NCI-H748 treated with DMSO at 0.1 percent for 48 hours (cell line): ENCODE measurements around the gene ZAP70.
"Not testable (repeated sequence)": the region's sequence is repeated elsewhere in the genome, so short reads cannot be mapped to it uniquely, and the experiment has no call there.

Experiments used
- DNase-seq: peaks from one replicate; lab custom pipeline; 2025; lab: John Stamatoyannopoulos, UW

ZAP70 gene

DNA sequence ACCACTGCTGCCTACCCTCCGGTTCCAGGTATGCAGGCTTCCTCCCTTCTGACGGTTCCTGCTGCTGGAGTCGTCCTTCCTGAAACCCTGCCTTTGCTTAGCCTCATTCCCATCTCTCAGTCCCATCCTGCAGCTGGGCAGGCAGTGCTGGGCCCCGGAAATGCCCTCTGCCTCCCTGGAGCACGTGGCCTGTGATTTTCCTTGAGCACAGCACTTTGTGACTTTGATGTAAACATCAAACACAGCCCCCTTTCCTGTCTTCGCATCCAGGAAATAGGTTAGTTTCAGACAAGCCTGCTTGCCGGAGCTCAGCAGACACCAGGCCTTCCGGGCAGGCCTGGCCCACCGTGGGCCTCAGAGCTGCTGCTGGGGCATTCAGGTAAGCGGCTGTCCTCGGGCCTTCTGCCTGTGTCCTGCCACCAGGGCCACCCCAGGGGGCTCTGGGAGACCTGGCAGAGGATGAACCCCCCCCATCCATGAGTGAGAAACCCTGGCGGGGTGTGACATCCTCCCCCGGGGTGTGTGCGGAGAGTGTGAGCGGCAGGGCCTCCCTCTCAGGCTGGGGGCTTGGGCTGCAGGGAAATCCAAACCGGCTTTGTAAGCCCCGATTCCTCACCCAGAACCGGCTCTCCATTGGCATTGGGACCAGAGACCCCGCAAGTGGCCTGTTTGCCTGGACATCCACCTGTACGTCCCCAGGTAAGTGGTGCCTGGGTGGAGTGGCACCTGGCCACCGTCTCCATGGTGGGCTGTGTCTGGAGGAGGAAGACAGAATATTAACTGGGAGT, at the start of gene ZAP70:
Gene ZAP70, plus strand, starts transcription at position 281 of the 788 bp plus-strand sequence. CDS start 10,461 bp downstream, outside the sequence.
- DNase-seq, result no peak

DNA sequence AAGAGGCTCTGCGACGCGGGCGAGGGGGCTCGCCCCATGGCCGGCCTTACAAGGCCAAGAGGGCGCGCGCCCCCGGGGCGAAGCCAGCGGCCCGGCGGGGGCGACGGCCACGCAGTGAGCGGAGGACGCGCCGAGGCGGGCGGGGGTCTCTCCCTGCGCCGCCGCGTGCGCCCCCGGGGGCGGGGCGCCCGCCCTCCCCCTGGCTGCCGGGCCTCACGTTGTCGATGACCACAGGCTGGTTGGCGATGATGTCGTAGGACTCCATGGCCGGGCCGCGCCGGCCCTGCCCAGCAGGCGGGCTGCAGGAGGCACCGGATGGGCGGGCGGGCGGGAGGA, 49.8 kb upstream of the ZAP70 start:
- no peak for DNase-seq

DNA sequence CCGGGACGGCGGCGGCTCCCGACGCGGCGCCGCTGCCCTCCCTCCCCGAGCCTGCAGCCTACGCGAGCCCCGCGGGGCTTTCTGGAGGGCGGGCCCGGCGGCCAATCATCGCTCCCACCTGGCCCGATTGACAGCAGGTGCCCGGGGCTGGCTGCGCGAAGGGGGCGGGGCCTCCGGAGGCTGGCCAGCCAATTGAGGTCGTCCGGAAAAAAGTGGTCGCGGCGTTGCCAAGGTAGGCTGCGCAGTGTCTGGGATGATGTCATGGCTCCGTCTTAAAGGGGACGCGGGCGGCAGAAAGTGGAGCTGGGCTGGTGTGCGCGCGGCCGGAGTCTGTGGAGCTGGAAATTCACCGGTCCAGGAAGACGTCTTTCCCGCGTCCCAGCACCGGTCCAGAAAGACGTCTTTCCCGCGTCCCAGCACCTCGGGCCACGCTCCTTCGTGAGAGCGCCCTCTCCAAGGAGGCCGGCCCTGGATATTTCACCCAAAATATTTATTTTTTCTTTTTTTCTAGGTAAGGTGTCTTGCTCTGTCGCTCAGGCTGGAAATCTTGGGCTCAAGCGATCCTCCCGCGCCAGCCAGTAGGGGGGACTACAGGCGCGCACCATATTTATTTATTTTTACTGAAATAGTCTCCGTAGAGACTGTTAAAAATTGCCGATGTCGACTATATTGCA, 49.3 kb upstream of the ZAP70 start, which contains the start of gene ACTR1B:
Gene ACTR1B, minus strand, starts transcription at position 83 of the 674 bp plus-strand sequence. CDS start 154 bp downstream, outside the sequence.
- DNase-seq, result peak; percentile 98

DNA sequence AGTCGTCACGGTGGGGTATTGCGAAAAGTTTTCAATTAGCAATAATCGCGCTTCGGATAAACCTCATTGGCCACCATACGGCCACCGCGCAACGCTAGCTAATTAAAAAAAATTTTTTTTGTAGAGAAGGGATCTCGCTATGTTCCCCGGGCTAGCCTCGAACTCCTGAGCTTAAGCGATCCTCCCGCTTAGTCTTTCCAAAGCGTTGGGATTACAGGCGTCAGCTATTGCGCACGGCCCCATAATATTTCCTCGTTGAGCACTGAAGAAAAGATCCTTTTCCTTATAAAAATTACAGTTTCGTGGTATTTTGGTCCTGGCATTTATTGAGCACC, 48.8 kb upstream of the ZAP70 start:
- DNase-seq, result no peak

DNA sequence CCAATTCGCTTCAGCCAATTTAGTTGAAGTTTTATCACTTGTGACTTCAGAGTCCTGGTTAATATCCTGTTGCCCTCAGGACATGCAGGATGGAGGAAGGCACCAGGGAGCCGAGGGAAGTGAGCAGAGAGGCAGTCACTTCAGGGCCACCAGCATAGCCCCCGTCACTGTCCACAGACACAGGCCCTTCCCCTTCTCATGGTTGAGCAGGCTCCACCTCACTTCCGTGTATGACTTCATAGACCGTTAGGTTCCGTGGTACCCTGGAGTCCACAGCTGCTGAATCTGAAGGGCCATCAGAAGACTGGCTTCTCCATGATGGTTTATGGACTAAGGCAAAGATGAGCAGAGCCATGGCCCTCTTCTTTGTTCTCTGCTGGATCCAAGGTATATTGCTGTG, 43.9 kb upstream of the ZAP70 start, which contains the start of gene C2orf92:
Gene C2orf92, plus strand, starts transcription at position 266 of the 400 bp plus-strand sequence. Its CDS starts 76 bp downstream, at position 342.
- DNase-seq, result no peak

DNA sequence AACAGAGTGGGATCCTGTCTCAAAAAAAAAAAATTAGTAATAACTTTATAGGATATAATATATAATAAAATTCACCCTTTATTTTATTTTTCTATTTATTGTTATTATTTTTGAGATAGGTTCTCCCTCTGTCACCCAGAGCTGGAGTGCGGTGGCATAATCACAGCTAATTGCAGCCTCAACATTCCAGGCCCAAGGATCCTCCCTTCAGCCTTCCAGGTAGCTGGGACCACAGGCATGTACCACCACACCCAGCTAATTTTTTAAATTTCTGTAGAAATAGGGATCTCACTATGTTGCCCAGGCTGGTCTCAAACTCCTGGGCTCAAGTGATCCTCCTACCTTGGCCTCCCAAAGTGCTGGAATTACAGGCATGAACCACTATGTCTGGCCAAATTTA, 42.9 kb upstream of the ZAP70 start:
- DNase-seq, result no peak

DNA sequence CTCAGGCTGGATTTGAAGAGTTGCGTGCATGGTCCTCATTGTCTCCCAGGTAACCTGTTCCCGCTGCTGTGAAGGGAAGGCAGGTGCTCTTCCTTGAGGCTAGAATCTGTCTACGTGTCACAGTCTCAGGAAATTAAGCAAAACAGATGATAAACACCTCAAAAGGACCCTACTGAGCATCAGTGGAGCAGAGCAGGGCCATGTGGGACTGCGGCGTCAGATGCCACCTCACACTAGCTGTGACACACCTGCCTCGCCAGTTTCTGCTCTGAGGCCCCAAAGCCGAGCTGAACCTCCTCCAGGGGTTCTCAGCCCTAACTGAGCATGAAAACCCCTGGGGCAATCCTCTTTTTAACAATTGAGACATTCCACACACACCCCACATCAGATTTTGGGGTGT, 41.9 kb upstream of the ZAP70 start:
- DNase-seq, result no peak

DNA sequence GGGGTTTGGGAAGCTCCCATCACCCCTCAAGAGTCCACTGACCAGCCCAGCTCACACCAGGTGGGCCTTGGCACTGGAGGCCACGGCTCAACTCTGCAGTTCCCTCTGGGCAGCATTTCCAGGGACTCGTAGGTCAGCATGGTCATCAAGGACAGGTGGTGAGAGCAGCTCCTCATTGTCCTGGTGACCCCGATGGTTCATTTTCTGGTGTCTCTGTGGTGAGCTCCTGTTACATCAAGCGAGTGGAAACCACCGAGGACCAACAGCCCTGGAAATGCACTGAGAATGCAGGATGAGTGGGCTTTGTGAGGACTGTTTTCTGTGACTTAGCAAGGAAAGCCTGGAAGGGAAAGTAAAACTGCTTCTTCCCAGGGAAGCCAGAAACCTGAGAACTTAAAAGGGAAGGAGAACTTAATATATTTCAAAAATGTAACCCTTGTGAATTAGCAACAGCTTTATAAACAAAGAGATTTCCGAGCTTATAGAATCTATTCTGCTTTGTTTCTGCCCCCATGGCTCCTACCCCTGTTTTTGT, 40.7 kb upstream of the ZAP70 start:
- DNase-seq, result not testable (repeated sequence)

DNA sequence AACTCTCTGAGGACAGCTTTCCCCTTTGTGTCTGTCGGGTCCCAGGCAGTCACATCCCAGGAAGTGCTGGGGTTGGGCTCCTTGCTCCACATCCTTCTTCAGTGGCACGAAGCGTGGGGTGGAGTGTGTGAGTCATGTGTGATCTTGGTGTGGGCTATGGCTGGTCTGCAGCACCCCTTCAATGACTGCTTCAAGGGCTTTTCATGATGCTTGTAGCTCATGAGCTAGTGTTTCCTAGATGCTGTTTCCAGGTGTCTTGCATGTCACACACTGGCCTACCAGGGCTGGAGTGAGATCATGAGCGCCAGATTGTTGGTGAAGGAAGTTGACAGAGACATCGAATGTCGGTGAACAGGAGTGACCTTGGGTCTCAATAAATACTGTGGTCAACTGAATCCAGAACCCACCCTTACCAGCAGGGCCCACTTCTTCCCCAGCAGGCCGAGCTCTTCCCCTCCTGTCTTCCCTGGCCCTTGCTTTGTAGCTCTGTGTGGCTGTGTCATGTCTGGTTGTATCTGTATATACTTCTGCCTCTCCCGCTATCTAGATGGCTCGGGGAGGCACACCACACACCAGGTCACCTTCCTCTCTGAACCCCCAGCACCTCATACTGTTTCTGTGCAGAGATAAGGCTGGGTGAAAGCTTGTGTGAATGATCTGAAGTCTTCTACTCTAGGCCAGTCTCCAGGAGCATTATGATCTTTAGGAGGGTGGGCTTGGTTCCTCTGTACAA, 40.0 kb upstream of the ZAP70 start:
- no peak for DNase-seq

DNA sequence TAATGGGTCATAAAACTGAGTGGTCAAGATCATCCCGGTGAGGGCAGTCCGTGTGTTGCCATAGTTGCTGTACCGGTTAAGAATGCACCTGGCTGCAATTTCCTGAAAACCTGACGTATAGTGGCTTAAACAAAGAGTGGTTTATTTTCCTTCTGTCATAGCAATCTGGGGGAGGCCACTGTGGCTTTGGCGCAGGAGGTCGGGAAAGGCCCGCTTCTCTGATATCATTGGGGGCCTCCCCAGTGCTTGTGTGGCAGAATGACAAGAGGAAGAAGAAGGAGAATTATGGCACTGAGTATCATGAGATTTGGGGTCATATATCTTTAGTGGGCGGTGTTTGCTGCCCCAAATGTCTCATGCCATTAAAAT, 39.5 kb upstream of the ZAP70 start:
- peak; percentile 39 for DNase-seq

DNA sequence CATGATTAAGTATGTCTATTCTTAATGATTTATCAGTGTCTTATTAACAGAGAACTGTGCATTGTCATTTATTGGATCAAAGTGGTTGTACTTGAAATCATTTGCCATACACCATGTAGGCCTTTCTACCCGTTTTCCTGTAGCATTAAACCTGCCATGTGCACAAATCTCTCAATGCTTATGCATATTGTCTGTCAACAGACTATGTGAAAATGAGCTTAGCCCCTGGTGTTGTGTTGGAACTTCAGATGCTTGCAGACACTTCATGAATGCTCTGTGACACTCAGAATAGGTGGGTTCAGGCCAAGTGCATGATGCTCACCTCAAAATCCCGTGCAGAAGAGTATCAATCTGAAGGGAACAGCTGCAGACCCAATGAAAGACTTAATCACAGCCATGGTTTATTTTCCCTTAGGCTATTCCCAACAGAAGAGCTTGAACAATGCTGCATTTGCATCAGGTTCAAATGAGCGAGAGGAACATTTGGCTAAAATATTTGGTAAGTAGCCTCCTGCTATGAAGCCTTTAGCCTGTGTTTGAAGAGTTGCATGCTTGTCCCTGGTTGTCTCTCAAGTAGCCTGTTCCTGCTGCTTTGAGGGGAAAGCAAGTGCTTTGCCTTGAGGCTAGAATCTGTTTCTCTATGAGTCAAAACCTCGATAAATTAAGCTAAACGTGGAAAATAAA, 37.8 kb upstream of the ZAP70 start:
- DNase-seq, result no peak

DNA sequence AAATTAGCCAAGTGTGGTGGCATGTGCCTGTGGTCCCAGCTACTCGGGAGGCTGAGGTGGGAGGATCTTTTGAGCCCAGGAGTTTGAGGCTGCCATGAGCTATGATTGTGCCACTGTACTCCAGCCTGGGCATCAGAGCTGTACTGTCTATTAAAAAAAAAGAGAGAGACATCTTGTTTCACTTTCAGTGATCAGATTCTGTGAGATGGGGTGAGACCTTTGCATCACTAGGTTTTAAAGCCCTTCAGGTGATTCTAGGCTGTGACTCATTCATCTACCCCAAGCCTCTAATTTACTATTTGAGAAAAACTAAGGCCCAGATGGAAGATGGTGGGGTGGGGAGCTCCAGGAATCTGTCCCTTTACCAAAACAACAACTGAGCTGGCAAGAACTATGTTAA, 36.8 kb upstream of the ZAP70 start:
- DNase-seq, result no peak

DNA sequence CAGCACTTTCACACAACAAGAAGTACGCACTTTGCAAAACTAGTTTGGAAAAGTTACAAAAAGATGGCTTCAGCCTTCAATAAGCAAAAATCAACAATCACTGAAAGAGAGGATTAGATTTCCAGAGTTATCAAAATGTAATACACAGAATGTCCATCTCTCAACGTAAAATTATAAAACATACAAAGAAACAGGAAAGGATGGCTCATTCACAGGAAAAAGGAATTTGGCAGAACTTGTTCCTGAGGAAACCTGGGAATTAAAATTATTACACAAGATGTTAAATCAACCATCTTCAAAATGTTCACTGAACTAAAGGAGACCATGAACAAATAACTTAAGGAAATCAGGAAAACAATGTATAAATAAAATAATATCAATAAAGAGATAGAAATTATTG, 35.9 kb upstream of the ZAP70 start:
- no peak for DNase-seq

DNA sequence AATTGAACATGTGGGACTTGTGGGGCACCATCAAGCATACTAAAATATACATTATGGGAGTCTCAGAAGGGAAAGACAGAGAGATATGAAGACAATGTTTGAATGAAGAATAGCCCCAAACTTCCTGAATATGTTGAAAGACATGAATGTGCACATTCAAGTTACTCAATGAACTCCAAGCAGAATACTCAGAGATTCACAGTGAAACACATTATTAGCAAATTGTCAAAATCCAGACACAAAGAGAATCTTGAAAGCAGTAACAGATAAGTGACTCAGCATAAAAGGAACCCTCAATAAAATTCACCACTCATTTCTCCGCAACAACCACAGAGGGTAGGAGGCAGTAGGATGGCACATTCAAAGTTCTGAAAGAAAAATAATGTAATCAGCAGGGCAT, 35.1 kb upstream of the ZAP70 start:
- no peak for DNase-seq

DNA sequence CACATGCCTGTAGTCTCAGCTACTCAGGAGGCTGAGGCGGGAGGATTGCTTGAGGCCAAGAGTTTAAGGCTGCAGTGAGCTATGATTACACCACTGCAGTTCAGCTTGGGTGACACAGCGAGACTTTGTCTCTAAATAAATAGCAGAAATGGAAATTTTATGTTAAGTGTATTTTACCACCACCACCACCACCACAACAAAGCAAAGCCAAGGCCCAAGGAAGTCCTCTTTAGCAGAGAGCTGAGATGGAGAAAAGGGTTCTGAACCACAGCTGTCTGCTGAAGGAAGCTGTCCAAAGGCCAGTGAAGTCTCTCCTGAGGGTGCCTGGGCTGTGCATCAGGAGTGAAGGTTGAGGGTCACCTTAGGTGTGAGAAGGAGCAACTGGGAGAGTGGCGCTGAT, 26.1 kb upstream of the ZAP70 start:
- not testable (repeated sequence) for DNase-seq

DNA sequence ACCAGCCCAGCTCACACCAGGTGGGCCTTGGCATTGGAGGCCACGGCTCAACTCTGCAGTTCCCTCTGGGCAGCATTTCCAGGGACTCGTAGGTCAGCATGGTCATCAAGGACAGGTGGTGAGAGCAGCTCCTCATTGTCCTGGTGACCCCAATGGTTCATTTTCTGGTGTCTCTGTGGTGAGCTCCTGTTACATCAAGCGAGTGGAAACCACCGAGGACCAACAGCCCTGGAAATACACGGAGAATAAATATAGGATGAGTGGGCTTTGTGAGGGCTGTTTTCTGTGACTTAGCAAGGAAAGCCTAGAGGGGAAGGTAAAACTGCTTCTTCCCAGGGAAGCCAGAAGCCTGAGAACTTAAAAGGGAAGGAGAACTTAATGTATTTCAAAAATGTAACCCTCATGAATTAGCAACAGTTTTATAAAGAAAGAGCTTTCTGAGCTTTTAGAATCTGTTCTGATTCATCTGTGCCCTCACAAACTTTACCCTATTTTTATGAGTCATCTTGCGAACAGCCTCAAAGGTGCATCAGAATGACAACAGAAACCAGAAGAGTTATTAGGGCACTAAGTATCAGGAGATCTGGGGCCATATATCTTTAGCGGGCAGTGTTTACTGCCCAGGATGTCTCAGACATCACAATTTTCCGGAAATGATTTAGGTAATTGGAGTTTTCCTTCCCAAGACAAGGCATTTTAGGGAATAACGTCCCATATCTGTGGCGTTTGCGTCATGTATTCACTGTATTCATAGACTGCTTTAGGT, 25.1 kb upstream of the ZAP70 start:
- DNase-seq, result no peak

DNA sequence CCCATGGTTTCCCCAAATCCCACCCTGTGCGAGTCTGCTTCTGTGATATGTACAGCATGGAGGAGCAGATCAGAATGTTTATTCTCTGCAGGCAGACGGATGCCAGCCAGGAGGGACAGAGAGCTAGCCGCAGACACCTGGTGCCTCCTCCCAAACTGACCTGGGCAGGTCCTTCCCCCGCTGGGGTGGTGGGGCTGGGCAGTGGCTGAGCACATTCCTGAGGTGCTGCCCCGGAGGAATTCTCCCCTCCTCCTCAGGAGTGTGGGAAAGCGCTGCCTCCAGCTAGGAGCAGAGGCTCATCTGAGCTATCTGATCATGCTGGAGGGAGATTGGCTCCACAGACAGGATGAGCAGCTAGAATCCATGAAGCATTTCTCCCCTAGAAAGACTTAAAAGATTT, 22.2 kb upstream of the ZAP70 start:
- DNase-seq, result no peak

DNA sequence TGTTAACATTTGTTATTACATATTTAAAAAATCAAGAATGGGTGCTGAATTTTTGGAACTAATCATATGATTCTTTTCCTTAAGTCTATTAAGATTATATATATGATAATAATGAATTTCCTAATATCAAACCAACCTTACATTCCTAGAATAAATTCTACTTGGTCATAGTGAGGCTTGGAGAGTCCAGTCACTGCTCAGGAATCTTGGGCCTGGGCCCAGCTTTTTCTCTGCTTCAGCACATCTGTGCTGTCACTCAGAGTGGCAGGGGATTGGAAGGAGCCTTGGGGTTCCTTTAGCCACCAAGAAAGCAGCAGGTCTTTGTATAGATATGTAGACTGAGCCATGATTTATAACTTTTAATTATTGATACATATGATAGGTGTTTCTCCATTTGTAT, 19.9 kb upstream of the ZAP70 start:
- no peak for DNase-seq

DNA sequence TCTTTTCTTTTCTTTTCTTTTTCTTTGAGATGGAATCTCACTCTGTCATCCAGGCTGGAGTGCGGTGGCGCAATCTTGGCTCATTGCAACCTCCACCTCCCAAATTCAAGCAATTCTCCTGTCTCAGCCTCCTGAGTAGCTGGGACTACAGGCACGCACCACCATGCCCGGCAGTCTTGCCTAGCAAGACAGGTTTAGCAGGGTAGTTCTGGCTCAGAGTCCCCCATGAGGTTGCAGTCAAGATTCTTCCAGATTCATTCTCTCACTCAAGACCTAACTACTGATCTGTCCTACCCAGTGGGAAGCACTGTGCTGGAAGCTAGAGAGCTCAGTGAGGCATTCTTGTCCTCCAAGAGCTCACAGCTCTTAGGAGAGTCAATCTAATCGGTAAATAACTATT, 17.6 kb upstream of the ZAP70 start:
- no peak for DNase-seq

DNA sequence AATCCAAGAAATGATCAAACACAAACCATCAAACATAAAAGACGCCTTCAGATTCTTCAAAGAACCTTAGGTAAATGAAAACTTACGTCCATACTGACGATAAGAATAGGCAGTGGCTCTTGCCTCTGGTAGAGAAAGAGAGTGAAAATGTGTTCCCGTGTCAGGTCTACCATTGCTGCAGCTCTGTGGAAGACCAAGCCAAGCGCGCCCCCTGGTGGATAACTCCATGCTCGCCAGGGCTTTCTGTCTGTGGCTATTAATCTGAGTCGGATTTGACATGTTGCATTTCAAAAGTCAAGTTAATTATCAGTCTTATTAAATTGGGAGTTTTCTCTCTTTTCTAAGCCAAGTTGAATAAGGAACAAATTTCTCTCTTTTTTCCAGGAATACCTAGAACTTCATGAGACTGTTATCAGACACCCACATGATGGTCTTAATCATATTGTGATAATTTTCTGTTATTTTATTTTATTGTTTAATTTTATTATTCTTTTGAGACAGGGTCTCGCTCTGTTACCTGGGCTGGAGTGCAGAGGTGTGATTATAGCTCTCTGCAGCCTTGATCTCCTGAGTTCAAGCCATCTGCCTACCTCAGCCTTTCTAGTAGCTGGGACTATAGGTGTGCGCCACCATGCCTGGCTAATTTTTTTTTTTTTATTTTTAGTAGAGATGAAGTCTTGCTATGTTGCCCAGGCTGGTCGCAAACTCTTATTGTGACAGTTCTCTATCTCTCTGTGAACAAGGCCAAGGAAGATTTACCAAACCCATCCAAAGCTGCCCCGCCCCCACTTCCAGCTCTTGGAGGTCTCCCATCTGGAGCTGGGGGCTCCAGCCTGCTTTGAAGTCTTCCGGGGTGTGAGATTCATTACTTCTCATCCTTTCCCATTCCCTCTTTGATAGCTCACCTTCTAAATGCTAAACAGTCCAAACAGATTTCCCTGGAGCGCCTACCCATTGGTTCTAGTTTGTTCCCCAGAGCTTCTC, 15.8 kb upstream of the ZAP70 start:
- peak; percentile 67 for DNase-seq
